Ecto neural progenitor cell (in vitro differentiated cells): ENCODE results near the gene SF3A2.

ENCODE experiments used
- DNase-seq: peaks from one replicate; pipeline ENCODE4 v3.0.0-alpha.2; 2018; ENCODE audit warnings: low spot score

Gene SF3A2

DNA sequence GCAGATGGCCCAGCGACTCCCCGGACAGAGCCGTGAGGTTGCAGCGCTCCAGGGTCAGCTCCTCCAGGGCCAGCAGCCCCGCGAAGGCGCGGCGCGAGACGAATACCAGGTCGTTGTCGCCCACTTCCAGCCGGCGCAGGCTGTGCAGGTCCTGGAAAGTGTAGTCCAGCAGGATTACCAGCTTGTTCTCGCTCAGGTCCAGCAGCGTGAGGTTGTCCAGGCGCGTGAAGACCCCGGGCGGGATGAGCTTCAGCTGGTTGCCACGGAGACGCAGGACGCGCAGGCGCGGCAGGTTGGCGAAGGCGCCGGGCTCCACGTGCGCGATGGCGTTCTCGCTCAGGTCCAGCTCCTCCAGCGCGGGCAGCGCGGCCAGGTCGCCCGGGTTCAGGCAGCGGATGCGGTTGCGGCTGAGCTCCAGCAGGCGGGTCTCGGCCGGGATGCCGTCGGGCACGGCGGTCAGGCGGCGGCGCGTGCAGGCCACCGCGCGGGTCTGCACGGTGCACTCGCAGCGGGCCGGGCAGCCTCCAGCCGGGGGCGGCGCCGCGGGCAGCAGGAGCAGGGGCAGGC is 54.6 kb downstream of the SF3A2 start:
- DNase-seq = peak; percentile 89

DNA sequence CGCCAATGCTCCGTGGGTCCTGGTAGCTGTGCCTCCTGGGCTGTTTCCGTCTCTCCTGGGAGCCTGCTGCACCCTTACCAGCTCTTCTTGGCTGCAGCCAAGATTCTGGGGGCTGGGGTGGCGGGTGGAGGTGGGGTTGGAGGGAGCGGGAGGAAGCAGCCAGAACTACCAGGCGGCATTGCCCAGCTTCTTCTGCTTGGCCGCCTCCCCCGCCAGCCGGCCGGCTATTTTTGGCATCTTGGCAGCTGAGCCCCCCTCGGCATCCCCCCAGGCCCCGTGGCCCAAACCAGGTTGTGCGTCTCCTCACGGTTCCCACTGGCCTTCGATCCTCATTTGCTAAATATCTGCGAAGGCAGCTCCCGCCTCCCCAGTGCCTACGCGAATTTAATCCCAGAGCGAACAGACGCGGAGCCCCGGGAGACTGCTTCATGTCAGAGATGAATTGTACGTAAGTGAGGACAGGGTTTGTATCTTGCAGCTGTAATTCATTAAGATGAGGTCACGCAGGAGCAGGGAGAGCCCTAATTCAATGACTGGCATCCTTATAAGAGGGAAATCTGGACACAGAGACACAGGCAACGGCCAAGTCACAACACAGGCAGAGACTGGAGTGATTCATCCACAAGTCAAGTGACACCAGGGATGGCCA is 58.2 kb downstream of the SF3A2 start:
- DNase-seq = no peak

DNA sequence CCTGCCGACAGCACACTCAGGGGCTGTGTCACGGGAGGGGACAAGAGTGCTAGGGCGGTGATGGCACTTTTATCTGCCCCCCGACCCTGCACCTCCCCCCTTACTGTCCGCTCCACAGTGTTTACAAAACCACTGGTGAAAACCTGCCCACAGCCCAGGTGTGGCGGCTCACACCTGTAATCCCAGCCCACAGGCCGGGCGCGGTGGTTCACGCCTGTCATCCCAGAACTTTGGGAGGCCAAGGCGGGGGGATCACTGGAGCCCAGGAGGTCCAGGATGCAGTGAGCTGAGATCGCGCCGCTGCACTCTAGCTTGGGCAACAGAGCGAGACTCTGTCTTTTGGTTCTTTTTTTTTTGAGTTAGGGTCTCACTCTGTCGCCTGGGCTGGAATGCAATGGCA is 59.5 kb downstream of the SF3A2 start:
- DNase-seq = no peak
